HEK293 (cell line): ENCODE results near the gene PAAF1.

Experiments used
- CTCF ChIA-PET: fragments of 350-600 bp; formaldehyde crosslinking; extraction: SDS; loops from one replicate; lab custom pipeline; 2021; ENCODE audit warnings: antibody characterized with exemption; lab: Yijun Ruan, JAX
- POLR2A ChIA-PET: fragments of 300-600 bp; formaldehyde crosslinking; extraction: SDS; loops from one replicate; lab custom pipeline; 2020; ENCODE audit warnings: antibody characterized with exemption, inconsistent platforms; lab: Yijun Ruan, JAX
- H3K27ac ChIP-seq: fragments of 200-500 bp; sonication (Bioruptor generic); 2 replicates; pipeline ENCODE4 v1.5.1; 2014; ENCODE audit warnings: low read depth, low read length, control low read depth, inconsistent platforms; ENCODE audit errors: extremely low read depth
- H3K36me3 ChIP-seq, 2 experiments: fragments of 200-500 bp in 1 of 2; sonication (Bioruptor generic) in 1 of 2; 1 replicate in 1 of 2; 2 replicates in 1 of 2; pipeline ENCODE4 v1.5.1; 2014 to 2017; ENCODE audit warnings: inconsistent platforms in 2 of 2, low read length in 2 of 2; ENCODE audit not compliant: control insufficient read depth in 2 of 2, insufficient read depth in 1 of 2
- H3K4me1 ChIP-seq: fragments of 200-500 bp; sonication (Bioruptor generic); 2 replicates; pipeline ENCODE4 v1.5.1; 2014; ENCODE audit warnings: mild to moderate bottlenecking, low read length, inconsistent platforms; ENCODE audit not compliant: control insufficient read depth, insufficient read depth
- H3K4me3 ChIP-seq: 2 replicates; pipeline ENCODE4 v1.5.1; 2011; ENCODE audit warnings: low read depth, mild to moderate bottlenecking, control low read depth, low read length, moderate library complexity
- H3K9me3 ChIP-seq: fragments of 200-500 bp; sonication (Bioruptor generic); 2 replicates; pipeline ENCODE4 v1.5.1; 2014; ENCODE audit warnings: low read depth, low read length, inconsistent platforms; ENCODE audit not compliant: control insufficient read depth, insufficient read depth
- ATF2 ChIP-seq: fragments of 450-650 bp; formaldehyde crosslinking; IDR thresholded peaks from 2 replicates; pipeline ENCODE4 v1.5.1; 2016; ENCODE audit warnings: missing biosample characterization, missing genetic modification characterization, low read depth
- BCL11A ChIP-seq: fragments of 450-650 bp; formaldehyde crosslinking; IDR thresholded peaks from 2 replicates; pipeline ENCODE4 v1.5.1; 2016; ENCODE audit warnings: low read depth, missing biosample characterization, missing genetic modification characterization
- FEZF1 ChIP-seq: fragments of 450-650 bp; formaldehyde crosslinking; IDR thresholded peaks from 2 replicates; pipeline ENCODE4 v1.5.1; 2016; ENCODE audit warnings: missing biosample characterization, missing genetic modification characterization
- GFI1B ChIP-seq: fragments of 450-650 bp; formaldehyde crosslinking; IDR thresholded peaks from 2 replicates; pipeline ENCODE4 v1.5.1; 2016; ENCODE audit warnings: missing biosample characterization, missing genetic modification characterization
- GLIS1 ChIP-seq: fragments of 450-650 bp; formaldehyde crosslinking; IDR thresholded peaks from 2 replicates; pipeline ENCODE4 v1.5.1; 2016; ENCODE audit warnings: missing biosample characterization, missing genetic modification characterization
- GLIS2 ChIP-seq: fragments of 450-650 bp; formaldehyde crosslinking; IDR thresholded peaks from 2 replicates; pipeline ENCODE4 v1.5.1; 2016; ENCODE audit warnings: missing biosample characterization, missing genetic modification characterization
- HIC1 ChIP-seq: fragments of 450-650 bp; formaldehyde crosslinking; IDR thresholded peaks from 2 replicates; pipeline ENCODE4 v1.5.1; 2016; ENCODE audit warnings: missing biosample characterization, missing genetic modification characterization
- HOXA7 ChIP-seq: sonication (generic); formaldehyde crosslinking; IDR thresholded peaks from 2 replicates; pipeline ENCODE4 v1.8.1; 2022; ENCODE audit warnings: missing genetic modification reagents, borderline replicate concordance
- KLF10 ChIP-seq: fragments of 450-650 bp; IDR thresholded peaks from 2 replicates; pipeline ENCODE4 v1.5.1; 2018; ENCODE audit warnings: missing biosample characterization, mild to moderate bottlenecking, missing genetic modification characterization
- OVOL3 ChIP-seq: fragments of 450-650 bp; formaldehyde crosslinking; IDR thresholded peaks from 2 replicates; pipeline ENCODE4 v1.5.1; 2016; ENCODE audit warnings: missing biosample characterization, missing genetic modification characterization
- PRDM1 ChIP-seq: fragments of 450-650 bp; formaldehyde crosslinking; IDR thresholded peaks from 2 replicates; pipeline ENCODE4; 2016; ENCODE audit warnings: missing biosample characterization, missing genetic modification characterization
- TRIM28 ChIP-seq: IDR thresholded peaks from 2 replicates; pipeline ENCODE4 v1.6.1; 2011; ENCODE audit warnings: low read length, control low read depth, borderline replicate concordance
- YY2 ChIP-seq: fragments of 450-650 bp; formaldehyde crosslinking; IDR thresholded peaks from 2 replicates; pipeline ENCODE4 v1.5.1; 2016; ENCODE audit warnings: missing biosample characterization, missing genetic modification characterization
- ZBTB1 ChIP-seq: fragments of 450-650 bp; formaldehyde crosslinking; IDR thresholded peaks from 2 replicates; pipeline ENCODE4 v1.5.1; 2016; ENCODE audit warnings: missing biosample characterization, missing genetic modification characterization
- ZBTB8A ChIP-seq: fragments of 450-650 bp; formaldehyde crosslinking; IDR thresholded peaks from 2 replicates; pipeline ENCODE4 v1.5.1; 2016; ENCODE audit warnings: missing biosample characterization, missing genetic modification characterization
- ZNF133 ChIP-seq: fragments of 450-650 bp; formaldehyde crosslinking; IDR thresholded peaks from 2 replicates; pipeline ENCODE4 v1.5.1; 2016; ENCODE audit warnings: missing biosample characterization, missing genetic modification characterization
- ZNF24 ChIP-seq: fragments of 450-650 bp; formaldehyde crosslinking; IDR thresholded peaks from 2 replicates; pipeline ENCODE4 v1.5.1; 2016; ENCODE audit warnings: missing biosample characterization, missing genetic modification characterization
- ZNF266 ChIP-seq: fragments of 450-650 bp; formaldehyde crosslinking; IDR thresholded peaks from 2 replicates; pipeline ENCODE4 v1.5.1; 2016; ENCODE audit warnings: missing biosample characterization, missing genetic modification characterization, low read depth
- ZNF324 ChIP-seq: fragments of 450-650 bp; formaldehyde crosslinking; IDR thresholded peaks from 2 replicates; pipeline ENCODE4 v1.5.1; 2016; ENCODE audit warnings: missing biosample characterization, missing genetic modification characterization
- ZNF398 ChIP-seq: fragments of 450-650 bp; formaldehyde crosslinking; IDR thresholded peaks from 2 replicates; pipeline ENCODE4 v1.5.1; 2017; ENCODE audit warnings: missing biosample characterization, missing genetic modification characterization
- ZNF473 ChIP-seq: fragments of 450-650 bp; formaldehyde crosslinking; IDR thresholded peaks from 2 replicates; pipeline ENCODE4 v1.5.1; 2017; ENCODE audit warnings: missing biosample characterization, missing genetic modification characterization
- ZNF48 ChIP-seq: fragments of 450-650 bp; formaldehyde crosslinking; IDR thresholded peaks from 2 replicates; pipeline ENCODE4 v1.5.1; 2016; ENCODE audit warnings: missing biosample characterization, missing genetic modification characterization
- ZNF501 ChIP-seq: fragments of 450-650 bp; formaldehyde crosslinking; IDR thresholded peaks from 2 replicates; pipeline ENCODE4 v1.5.1; 2016; ENCODE audit warnings: missing biosample characterization, missing genetic modification characterization
- ZNF548 ChIP-seq: fragments of 450-650 bp; formaldehyde crosslinking; IDR thresholded peaks from 2 replicates; pipeline ENCODE4 v1.5.1; 2016; ENCODE audit warnings: missing biosample characterization, missing genetic modification characterization
- ZNF555 ChIP-seq: fragments of 450-650 bp; formaldehyde crosslinking; conservative IDR thresholded peaks from 2 replicates; pipeline ENCODE4 v1.5.1; 2017; ENCODE audit warnings: missing biosample characterization, mild to moderate bottlenecking, missing genetic modification characterization, inconsistent platforms
- ZNF621 ChIP-seq: fragments of 450-650 bp; formaldehyde crosslinking; IDR thresholded peaks from 2 replicates; pipeline ENCODE4 v1.5.1; 2017; ENCODE audit warnings: missing biosample characterization, missing genetic modification characterization
- ZNF776 ChIP-seq: fragments of 450-650 bp; formaldehyde crosslinking; IDR thresholded peaks from 2 replicates; pipeline ENCODE4 v1.5.0; 2017; ENCODE audit warnings: missing biosample characterization, missing genetic modification characterization, borderline replicate concordance
- ZNF792 ChIP-seq: fragments of 450-650 bp; formaldehyde crosslinking; IDR thresholded peaks from 2 replicates; pipeline ENCODE4 v1.5.1; 2016; ENCODE audit warnings: missing biosample characterization, missing genetic modification characterization
- ZSCAN18 ChIP-seq: fragments of 450-650 bp; formaldehyde crosslinking; IDR thresholded peaks from 2 replicates; pipeline ENCODE4 v1.5.1; 2016; ENCODE audit warnings: missing biosample characterization, missing genetic modification characterization
- TF ChIP-seq, protein P1 (sequence below): fragments of 450-650 bp; formaldehyde crosslinking; IDR thresholded peaks from 2 replicates; pipeline ENCODE4 v1.5.1; 2016; ENCODE audit warnings: missing biosample characterization, missing genetic modification characterization, low read depth
- TF ChIP-seq, protein P2 (sequence below): fragments of 450-650 bp; formaldehyde crosslinking; IDR thresholded peaks from 2 replicates; pipeline ENCODE4 v1.5.1; 2016; ENCODE audit warnings: missing biosample characterization, missing genetic modification characterization

Gene PAAF1

GRCh38 chr11:73872749-73873357 is 3.9 kb upstream of the PAAF1 start:
- no peaks in the 10 kb centered on the region for H3K9me3 ChIP-seq
- POLR2A ChIA-PET, result interaction anchor here (1.5 kb wide), 1 partner anchor 112 kb away, joined by 6 read pairs; the partner anchor contains the start of gene RAB6A

GRCh38 chr11:73875380-73875779 is 1.4 kb upstream of the PAAF1 start:
- ChIA-PET CTCF (interaction anchor here (0.7 kb wide), 1 partner anchor 215 kb away, joined by 5 read pairs; no protein-coding TSS in a partner anchor), POLR2A (interaction anchor here (1.6 kb wide), 1 partner anchor 96 kb away, joined by 5 read pairs; no protein-coding TSS in a partner anchor)
- Histone ChIP-seq H3K36me3 (peaks cover 19 to 57% of the 10 kb centered on the region in 2 experiments; a peak in 2 of 3 replicates), H3K4me3 (peak overlapping the region; percentile 65), H3K4me1 (no peaks in the 10 kb centered on the region), H3K27ac (no peak overlapping the region; the same call in 1 of the 2 replicates), H3K9me3 (no peaks in the 10 kb centered on the region)
- TF ChIP-seq ZNF501 (no peak), ZNF776 (no peak), ZNF133 (tag by site-specific recombination) (no peak), ZNF548 (no peak), PRDM1 (tag by site-specific recombination) (no peak), BCL11A (tag by site-specific recombination) (no peak), ZBTB1 (no peak), HIC1 (no peak), ZSCAN18 (no peak), ZNF24 (tag by site-specific recombination) (no peak), ZNF266 (tag by site-specific recombination) (no peak)

More at GRCh38 chr11:73872749-73873357, 3.9 kb upstream of the PAAF1 start:
- CTCF ChIA-PET, result interaction anchor here (0.6 kb wide), 1 partner anchor 536 kb away, joined by 3 read pairs; no protein-coding TSS in a partner anchor
- H3K4me1 ChIP-seq, result no peaks in the 10 kb centered on the region
- peaks cover 19 to 57% of the 10 kb centered on the region in 2 experiments; a peak in 2 of 3 replicates for H3K36me3 ChIP-seq
- no peak overlapping the region for H3K4me3 ChIP-seq
- TF ChIP-seq GFI1B (tag by site-specific recombination) (no peak), KLF10 (tag by site-specific recombination) (no peak), ZNF792 (tag by site-specific recombination) (no peak), ZNF48 (tag by site-specific recombination) (no peak), ZNF473 (no peak), ZNF398 (tag by site-specific recombination) (no peak), ZNF555 (tag by site-specific recombination) (no peak), GLIS2 (no peak), OVOL3 (tag by site-specific recombination) (no peak), ZNF324 (tag by site-specific recombination) (no peak), YY2 (tag by site-specific recombination) (no peak), HOXA7 (CRISPR knock-in tag) (no peak), TRIM28 (no peak), ATF2 (tag by site-specific recombination) (no peak), FEZF1 (tag by site-specific recombination) (no peak), GLIS1 (tag by site-specific recombination) (no peak), ZNF621 (tag by site-specific recombination) (no peak), ZBTB8A (tag by site-specific recombination) (no peak)
- TF ChIP-seq, protein P1, sequence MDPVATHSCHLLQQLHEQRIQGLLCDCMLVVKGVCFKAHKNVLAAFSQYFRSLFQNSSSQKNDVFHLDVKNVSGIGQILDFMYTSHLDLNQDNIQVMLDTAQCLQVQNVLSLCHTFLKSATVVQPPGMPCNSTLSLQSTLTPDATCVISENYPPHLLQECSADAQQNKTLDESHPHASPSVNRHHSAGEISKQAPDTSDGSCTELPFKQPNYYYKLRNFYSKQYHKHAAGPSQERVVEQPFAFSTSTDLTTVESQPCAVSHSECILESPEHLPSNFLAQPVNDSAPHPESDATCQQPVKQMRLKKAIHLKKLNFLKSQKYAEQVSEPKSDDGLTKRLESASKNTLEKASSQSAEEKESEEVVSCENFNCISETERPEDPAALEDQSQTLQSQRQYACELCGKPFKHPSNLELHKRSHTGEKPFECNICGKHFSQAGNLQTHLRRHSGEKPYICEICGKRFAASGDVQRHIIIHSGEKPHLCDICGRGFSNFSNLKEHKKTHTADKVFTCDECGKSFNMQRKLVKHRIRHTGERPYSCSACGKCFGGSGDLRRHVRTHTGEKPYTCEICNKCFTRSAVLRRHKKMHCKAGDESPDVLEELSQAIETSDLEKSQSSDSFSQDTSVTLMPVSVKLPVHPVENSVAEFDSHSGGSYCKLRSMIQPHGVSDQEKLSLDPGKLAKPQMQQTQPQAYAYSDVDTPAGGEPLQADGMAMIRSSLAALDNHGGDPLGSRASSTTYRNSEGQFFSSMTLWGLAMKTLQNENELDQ (tag by site-specific recombination), result no peak
- TF ChIP-seq, protein P2, sequence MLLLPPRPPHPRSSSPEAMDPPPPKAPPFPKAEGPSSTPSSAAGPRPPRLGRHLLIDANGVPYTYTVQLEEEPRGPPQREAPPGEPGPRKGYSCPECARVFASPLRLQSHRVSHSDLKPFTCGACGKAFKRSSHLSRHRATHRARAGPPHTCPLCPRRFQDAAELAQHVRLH (tag by site-specific recombination), result no peak
- no peak overlapping the region for H3K27ac ChIP-seq
